Stimulated activated CD4-positive, alpha-beta T cell treated with anti-CD3 and anti-CD28 coated beads, Interleukin-12 subunit alpha, Interleukin-12 subunit beta, amount 100 ng/mL, for 4 hours (primary cell): Measurements from ENCODE around the gene COMP.
"Not testable (repeated sequence)": the region's sequence is repeated elsewhere in the genome, so short reads cannot be mapped to it uniquely, and the experiment has no call there.

Experiments
- DNase-seq: peaks from one replicate; pipeline ENCODE4 v3.0.0-alpha.2; 2020

COMP gene

GRCh38 chr19:18745012-18745735 is 45.9 kb downstream of the COMP start:
- no peak for DNase-seq

GRCh38 chr19:18743784-18744418 is 47.2 kb downstream of the COMP start:
- DNase-seq: no peak

GRCh38 chr19:18742838-18743783 is 48.0 kb downstream of the COMP start:
- no peak for DNase-seq

GRCh38 chr19:18742324-18742723 is 48.8 kb downstream of the COMP start:
- no peak for DNase-seq

GRCh38 chr19:18741124-18742121 is 49.7 kb downstream of the COMP start:
- no peak for DNase-seq

- DNase-seq: no peak
Measured at GRCh38 chr19:18738961-18739690, 52.0 kb downstream of the COMP start.

GRCh38 chr19:18737954-18738351 is 53.2 kb downstream of the COMP start:
- DNase-seq: no peak

- no peak for DNase-seq
Measured at GRCh38 chr19:18737337-18737953, 53.7 kb downstream of the COMP start.

- DNase-seq: no peak
Measured at GRCh38 chr19:18736415-18737336, 54.4 kb downstream of the COMP start.

- no peak for DNase-seq
Measured at GRCh38 chr19:18735752-18736151, 55.4 kb downstream of the COMP start.

GRCh38 chr19:18735324-18735723 is 55.8 kb downstream of the COMP start:
- no peak for DNase-seq

- not testable (repeated sequence) for DNase-seq
Measured at GRCh38 chr19:18733762-18734332, 57.3 kb downstream of the COMP start.

GRCh38 chr19:18733196-18733647 is 57.9 kb downstream of the COMP start:
- DNase-seq: no peak
